ENCODE results near the gene SPSB3.
"Not testable (repeated sequence)": the region's sequence is repeated elsewhere in the genome, so short reads cannot be mapped to it uniquely, and the experiment has no call there.

SPSB3 gene

GRCh38 chr16:1740781-1741490, 41.4 kb downstream of the SPSB3 start:
- H3K4me1 ChIP-seq (ENCODE audit: control extremely low read depth in 1 of 4, control insufficient read depth in 4 of 4, insufficient read depth in 4 of 4, low read length in 3 of 4): no peaks in the 10 kb centered on the region
- DNase-seq: no peak
- WGBS (ENCODE audit: insufficient coverage): 97% methylated on average over 26 of the region's 30 CpGs
- CTCF ChIA-PET: no interaction called here
- no peak overlapping the region for H3K4me3 ChIP-seq (ENCODE audit: control insufficient read depth in 1 of 7, extremely low read depth in 1 of 7, insufficient read depth in 4 of 7, low read depth in 2 of 7, low read length in 6 of 7)
- peaks cover 0 to 10% (median 0%) of the 10 kb centered on the region in 5 experiments for H3K9me3 ChIP-seq (ENCODE audit: control extremely low read depth in 1 of 5, control insufficient read depth in 4 of 5, insufficient read depth in 2 of 5, low read depth in 1 of 5, low read length in 4 of 5)
- no peak overlapping the region for H3K27ac ChIP-seq (ENCODE audit: insufficient read depth in 1 of 2, low read depth in 1 of 2, low read length in 2 of 2, poor library complexity in 1 of 2, severe bottlenecking in 2 of 2)
- peaks cover 0 to 52% (median 23%) of the 10 kb centered on the region in 4 experiments for H3K36me3 ChIP-seq (ENCODE audit: control insufficient read depth in 4 of 4, insufficient read depth in 4 of 4, low read length in 3 of 4)
- H3K27me3 ChIP-seq (replicated peaks in 2 of 5; ENCODE audit: control insufficient read depth in 4 of 5, insufficient read depth in 5 of 5, low read length in 4 of 5): no peaks in the 10 kb centered on the region
- POLR2A ChIA-PET: no interaction called here

- Histone ChIP-seq H3K27me3 (replicated peaks in 2 of 5; ENCODE audit: control insufficient read depth in 4 of 5, insufficient read depth in 5 of 5, low read length in 4 of 5) (no peaks in the 10 kb centered on the region), H3K4me3 (ENCODE audit: control insufficient read depth in 1 of 7, extremely low read depth in 1 of 7, insufficient read depth in 4 of 7, low read depth in 2 of 7, low read length in 6 of 7) (no peak overlapping the region), H3K4me1 (ENCODE audit: control extremely low read depth in 1 of 4, control insufficient read depth in 4 of 4, insufficient read depth in 4 of 4, low read length in 3 of 4) (no peaks in the 10 kb centered on the region), H3K27ac (ENCODE audit: insufficient read depth in 1 of 2, low read depth in 1 of 2, low read length in 2 of 2, poor library complexity in 1 of 2, severe bottlenecking in 2 of 2) (no peak overlapping the region), H3K36me3 (ENCODE audit: control insufficient read depth in 4 of 4, insufficient read depth in 4 of 4, low read length in 3 of 4) (peaks cover 0 to 50% (median 20%) of the 10 kb centered on the region in 4 experiments), H3K9me3 (ENCODE audit: control extremely low read depth in 1 of 5, control insufficient read depth in 4 of 5, insufficient read depth in 2 of 5, low read depth in 1 of 5, low read length in 4 of 5) (peaks cover 0 to 17% (median 0%) of the 10 kb centered on the region in 5 experiments)
- no peak for DNase-seq
- POLR2A ChIA-PET: no interaction called here
- CTCF ChIA-PET: no interaction called here
- 97% methylated on average over 33 of the region's 33 CpGs for WGBS (ENCODE audit: insufficient coverage)
These were observed 42.1 kb downstream of the SPSB3 start for GRCh38 chr16:1740234-1740633.

GRCh38 chr16:1734816-1735215, 47.6 kb downstream of the SPSB3 start:
- POLR2A ChIA-PET: no interaction called here
- no peak overlapping the region for H3K4me3 ChIP-seq (ENCODE audit: control insufficient read depth in 1 of 7, extremely low read depth in 1 of 7, insufficient read depth in 4 of 7, low read depth in 2 of 7, low read length in 6 of 7)
- no peaks in the 10 kb centered on the region for H3K4me1 ChIP-seq (ENCODE audit: control extremely low read depth in 1 of 4, control insufficient read depth in 4 of 4, insufficient read depth in 4 of 4, low read length in 3 of 4)
- no peaks in the 10 kb centered on the region for H3K27me3 ChIP-seq (replicated peaks in 2 of 5; ENCODE audit: control insufficient read depth in 4 of 5, insufficient read depth in 5 of 5, low read length in 4 of 5)
- H3K27ac ChIP-seq (ENCODE audit: insufficient read depth in 1 of 2, low read depth in 1 of 2, low read length in 2 of 2, poor library complexity in 1 of 2, severe bottlenecking in 2 of 2): no peak overlapping the region
- WGBS (ENCODE audit: insufficient coverage): 98% methylated on average over 20 of the region's 22 CpGs
- H3K36me3 ChIP-seq (ENCODE audit: control insufficient read depth in 4 of 4, insufficient read depth in 4 of 4, low read length in 3 of 4): peaks cover 0 to 51% (median 35%) of the 10 kb centered on the region in 4 experiments
- H3K9me3 ChIP-seq (ENCODE audit: control extremely low read depth in 1 of 5, control insufficient read depth in 4 of 5, insufficient read depth in 2 of 5, low read depth in 1 of 5, low read length in 4 of 5): peaks cover 0 to 28% (median 0%) of the 10 kb centered on the region in 5 experiments
- DNase-seq: no peak
- CTCF ChIA-PET: no interaction called here

GRCh38 chr16:1734123-1734522, 48.2 kb downstream of the SPSB3 start:
- 97% methylated on average over 21 of the region's 22 CpGs for WGBS (ENCODE audit: insufficient coverage)
- Histone ChIP-seq H3K27me3 (replicated peaks in 2 of 5; ENCODE audit: control insufficient read depth in 4 of 5, insufficient read depth in 5 of 5, low read length in 4 of 5) (no peaks in the 10 kb centered on the region), H3K4me1 (ENCODE audit: control extremely low read depth in 1 of 4, control insufficient read depth in 4 of 4, insufficient read depth in 4 of 4, low read length in 3 of 4) (no peaks in the 10 kb centered on the region), H3K4me3 (ENCODE audit: control insufficient read depth in 1 of 7, extremely low read depth in 1 of 7, insufficient read depth in 4 of 7, low read depth in 2 of 7, low read length in 6 of 7) (no peak overlapping the region), H3K9me3 (ENCODE audit: control extremely low read depth in 1 of 5, control insufficient read depth in 4 of 5, insufficient read depth in 2 of 5, low read depth in 1 of 5, low read length in 4 of 5) (peaks cover 0 to 23% (median 0%) of the 10 kb centered on the region in 5 experiments), H3K27ac (ENCODE audit: insufficient read depth in 1 of 2, low read depth in 1 of 2, low read length in 2 of 2, poor library complexity in 1 of 2, severe bottlenecking in 2 of 2) (no peak overlapping the region), H3K36me3 (ENCODE audit: control insufficient read depth in 4 of 4, insufficient read depth in 4 of 4, low read length in 3 of 4) (peaks cover 0 to 58% (median 41%) of the 10 kb centered on the region in 4 experiments)
- POLR2A ChIA-PET: no interaction called here
- CTCF ChIA-PET: no interaction called here
- no peak for DNase-seq

GRCh38 chr16:1732551-1732987, 49.8 kb downstream of the SPSB3 start:
- CTCF ChIA-PET: interaction anchor here (0.6 to 1.6 kb wide), 3 partner anchors 9 to 479 kb away, joined by 3 to 7 read pairs (median 3); no protein-coding TSS in a partner anchor
- WGBS (ENCODE audit: insufficient coverage): 96% methylated on average over 21 of the region's 21 CpGs
- H3K27ac ChIP-seq (ENCODE audit: insufficient read depth in 1 of 2, low read depth in 1 of 2, low read length in 2 of 2, poor library complexity in 1 of 2, severe bottlenecking in 2 of 2); H3K4me1 ChIP-seq (ENCODE audit: control extremely low read depth in 1 of 4, control insufficient read depth in 4 of 4, insufficient read depth in 4 of 4, low read length in 3 of 4); DNase-seq; H3K4me3 ChIP-seq (ENCODE audit: control insufficient read depth in 1 of 7, extremely low read depth in 1 of 7, insufficient read depth in 4 of 7, low read depth in 2 of 7, low read length in 6 of 7); H3K27me3 ChIP-seq (replicated peaks in 2 of 5; ENCODE audit: control insufficient read depth in 4 of 5, insufficient read depth in 5 of 5, low read length in 4 of 5); POLR2A ChIA-PET: not testable (repeated sequence)
- peaks cover 3 to 73% (median 50%) of the 10 kb centered on the region in 4 experiments for H3K36me3 ChIP-seq (ENCODE audit: control insufficient read depth in 4 of 4, insufficient read depth in 4 of 4, low read length in 3 of 4)
- peaks cover 0 to 22% (median 0%) of the 10 kb centered on the region in 5 experiments for H3K9me3 ChIP-seq (ENCODE audit: control extremely low read depth in 1 of 5, control insufficient read depth in 4 of 5, insufficient read depth in 2 of 5, low read depth in 1 of 5, low read length in 4 of 5)

GRCh38 chr16:1732071-1732470, 50.3 kb downstream of the SPSB3 start:
- no peak for DNase-seq
- Histone ChIP-seq H3K27me3 (replicated peaks in 2 of 5; ENCODE audit: control insufficient read depth in 4 of 5, insufficient read depth in 5 of 5, low read length in 4 of 5) (no peaks in the 10 kb centered on the region), H3K9me3 (ENCODE audit: control extremely low read depth in 1 of 5, control insufficient read depth in 4 of 5, insufficient read depth in 2 of 5, low read depth in 1 of 5, low read length in 4 of 5) (peaks cover 0 to 22% (median 0%) of the 10 kb centered on the region in 5 experiments), H3K27ac (ENCODE audit: insufficient read depth in 1 of 2, low read depth in 1 of 2, low read length in 2 of 2, poor library complexity in 1 of 2, severe bottlenecking in 2 of 2) (no peak overlapping the region), H3K36me3 (ENCODE audit: control insufficient read depth in 4 of 4, insufficient read depth in 4 of 4, low read length in 3 of 4) (peaks cover 3 to 78% (median 55%) of the 10 kb centered on the region in 4 experiments), H3K4me1 (ENCODE audit: control extremely low read depth in 1 of 4, control insufficient read depth in 4 of 4, insufficient read depth in 4 of 4, low read length in 3 of 4) (no peaks in the 10 kb centered on the region), H3K4me3 (ENCODE audit: control insufficient read depth in 1 of 7, extremely low read depth in 1 of 7, insufficient read depth in 4 of 7, low read depth in 2 of 7, low read length in 6 of 7) (no peak overlapping the region)
- ChIA-PET POLR2A (no interaction called here), CTCF (interaction anchor here (0.6 to 1.6 kb wide), 2 partner anchors 8 to 479 kb away, joined by 3 to 7 read pairs; no protein-coding TSS in a partner anchor)
- 95% methylated on average over 8 of the region's 14 CpGs for WGBS (ENCODE audit: insufficient coverage)

- peaks cover 5 to 83% (median 59%) of the 10 kb centered on the region in 4 experiments for H3K36me3 ChIP-seq (ENCODE audit: control insufficient read depth in 4 of 4, insufficient read depth in 4 of 4, low read length in 3 of 4)
- WGBS (ENCODE audit: insufficient coverage): 86% methylated on average over 6 of the region's 7 CpGs
- ChIA-PET POLR2A (no interaction called here), CTCF (interaction anchor here (1.6 kb wide), 1 partner anchor 8 kb away, joined by 7 read pairs; no protein-coding TSS in a partner anchor)
- no peaks in the 10 kb centered on the region for H3K4me1 ChIP-seq (ENCODE audit: control extremely low read depth in 1 of 4, control insufficient read depth in 4 of 4, insufficient read depth in 4 of 4, low read length in 3 of 4)
- H3K27ac ChIP-seq (ENCODE audit: insufficient read depth in 1 of 2, low read depth in 1 of 2, low read length in 2 of 2, poor library complexity in 1 of 2, severe bottlenecking in 2 of 2): no peak overlapping the region
- H3K4me3 ChIP-seq (ENCODE audit: control insufficient read depth in 1 of 7, extremely low read depth in 1 of 7, insufficient read depth in 4 of 7, low read depth in 2 of 7, low read length in 6 of 7): no peak overlapping the region
- peaks cover 0 to 18% (median 0%) of the 10 kb centered on the region in 5 experiments for H3K9me3 ChIP-seq (ENCODE audit: control extremely low read depth in 1 of 5, control insufficient read depth in 4 of 5, insufficient read depth in 2 of 5, low read depth in 1 of 5, low read length in 4 of 5)
- no peaks in the 10 kb centered on the region for H3K27me3 ChIP-seq (replicated peaks in 2 of 5; ENCODE audit: control insufficient read depth in 4 of 5, insufficient read depth in 5 of 5, low read length in 4 of 5)
- no peak for DNase-seq
These were observed 50.8 kb downstream of the SPSB3 start for GRCh38 chr16:1731603-1732002.

Data from common myeloid progenitor, CD34-positive (primary cell).